DND-41 (cell line): ENCODE results near the gene CMBL.

Experiments used
- ATAC-seq: fragments of 200-7000 bp; cut with Tn5 transposase; 3 replicates; pipeline ENCODE4 v1.9.1; 2021; ENCODE audit warnings: low read depth; ENCODE audit not compliant: insufficient read depth
- DNase-seq: peaks from one replicate; pipeline ENCODE4 v3.0.0-alpha.2; 2020
- H2AFZ ChIP-seq: 2 replicates; pipeline ENCODE4 v1.6.0; 2012; ENCODE audit warnings: low read depth, low read length
- H3K27ac ChIP-seq: 2 replicates; pipeline ENCODE4 v1.5.1; 2012; ENCODE audit warnings: low read length, inconsistent platforms
- H3K27me3 ChIP-seq: fragments of 200-600 bp; sonication (generic); 2 replicates; pipeline ENCODE4 v1.6.0; 2012; ENCODE audit warnings: low read length, mild to moderate bottlenecking, inconsistent platforms; ENCODE audit not compliant: insufficient read depth, poor library complexity
- H3K36me3 ChIP-seq: 2 replicates; pipeline ENCODE4 v1.5.1; 2012; ENCODE audit warnings: low read length, inconsistent platforms; ENCODE audit not compliant: insufficient read depth
- H3K4me1 ChIP-seq: 2 replicates; pipeline ENCODE4 v1.5.1; 2012; ENCODE audit warnings: mild to moderate bottlenecking, low read length; ENCODE audit not compliant: insufficient read depth
- H3K4me2 ChIP-seq: 2 replicates; pipeline ENCODE4 v1.6.0; 2012; ENCODE audit warnings: mild to moderate bottlenecking, moderate library complexity, low read length, inconsistent platforms; ENCODE audit not compliant: insufficient read depth
- H3K4me3 ChIP-seq, 2 experiments: fragments of 200-600 bp in 1 of 2; shearing (Covaris generic) in 1 of 2; 2 replicates each; pipeline ENCODE4 v1.5.1; 2012 to 2016; ENCODE audit warnings: inconsistent platforms in 2 of 2, low read length in 2 of 2, mild to moderate bottlenecking in 2 of 2, low read depth in 1 of 2, moderate library complexity in 1 of 2
- H3K79me2 ChIP-seq: 2 replicates; pipeline ENCODE4 v1.6.0; 2012; ENCODE audit warnings: low read length, inconsistent platforms; ENCODE audit not compliant: insufficient read depth
- H3K9ac ChIP-seq: 2 replicates; pipeline ENCODE4 v1.6.0; 2012; ENCODE audit warnings: low read depth, mild to moderate bottlenecking, inconsistent platforms, low read length, moderate library complexity
- H3K9me3 ChIP-seq: 2 replicates; pipeline ENCODE4 v1.5.1; 2012; ENCODE audit warnings: low read length, moderate library complexity, mild to moderate bottlenecking, inconsistent platforms; ENCODE audit not compliant: insufficient read depth, severe bottlenecking
- H4K20me1 ChIP-seq: 2 replicates; pipeline ENCODE4 v1.6.0; 2012; ENCODE audit warnings: low read length; ENCODE audit not compliant: insufficient read depth
- CTCF ChIP-seq: IDR thresholded peaks from 2 replicates; pipeline ENCODE4 v1.5.1; 2012; ENCODE audit warnings: borderline replicate concordance, low read length, moderate library complexity, mild to moderate bottlenecking; ENCODE audit not compliant: poor library complexity, severe bottlenecking; ENCODE audit errors: extremely low read depth
- EZH2 ChIP-seq: IDR thresholded peaks from 3 replicates; pipeline ENCODE4 v1.6.1; 2012; ENCODE audit warnings: borderline replicate concordance, low read depth, mild to moderate bottlenecking, moderate library complexity, low read length, inconsistent platforms; ENCODE audit not compliant: severe bottlenecking

CMBL gene

DNA sequence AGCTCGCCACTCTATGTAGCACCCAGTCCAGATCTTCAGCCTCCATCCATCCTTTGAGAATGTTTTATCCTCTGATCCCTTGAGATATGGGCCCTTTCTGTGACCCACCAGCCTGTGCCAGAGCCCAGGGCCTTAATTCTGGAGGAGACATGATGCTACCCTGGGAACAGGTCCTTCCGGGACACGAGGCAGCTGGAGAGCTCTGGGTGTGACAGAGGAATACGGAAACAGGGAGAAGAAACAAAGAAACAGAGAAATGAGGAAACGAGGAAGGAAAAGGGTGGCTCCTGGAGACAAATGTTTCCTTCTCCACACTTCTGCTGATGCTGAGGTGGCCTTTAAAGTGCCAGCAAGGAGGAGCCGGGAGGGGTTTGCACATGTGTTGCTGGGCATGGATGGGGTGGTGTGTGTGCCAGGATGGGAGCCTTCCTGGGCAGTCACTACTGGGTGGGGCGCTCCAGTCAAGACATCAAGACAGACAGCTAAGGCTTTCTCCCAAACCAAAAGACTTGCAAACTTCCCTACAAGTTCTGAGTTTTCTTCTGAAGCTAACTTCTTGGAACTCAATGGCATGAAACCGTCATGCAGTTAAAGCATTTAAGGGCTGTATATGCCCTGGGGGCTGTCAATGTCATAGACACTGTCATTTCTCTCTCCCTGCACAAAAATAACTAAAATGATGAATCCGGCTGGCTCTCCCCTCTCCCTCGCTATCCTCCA is 23.0 kb upstream of the CMBL start:
- Histone ChIP-seq H3K36me3 (no peaks in the 10 kb centered on the region), H3K9me3 (no peaks in the 10 kb centered on the region), H3K4me2 (no peak overlapping the region), H3K9ac (no peak overlapping the region), H3K4me1 (no peaks in the 10 kb centered on the region), H4K20me1 (no peaks in the 10 kb centered on the region), H3K4me3 (no peak overlapping the region), H3K79me2 (no peaks in the 10 kb centered on the region), H3K27me3 (no peaks in the 10 kb centered on the region), H2AFZ (no peak overlapping the region), H3K27ac (no peak overlapping the region)
- DNase-seq (no peak), ATAC-seq (no peak)
- TF ChIP-seq EZH2 (no peak), CTCF (no peak)

- H3K4me3 ChIP-seq, result no peak overlapping the region
- no peaks in the 10 kb centered on the region for H3K27me3 ChIP-seq
- H3K79me2 ChIP-seq, result no peaks in the 10 kb centered on the region
- no peak overlapping the region for H3K9ac ChIP-seq
- H2AFZ ChIP-seq, result no peak overlapping the region
- no peak for ATAC-seq
- H3K4me1 ChIP-seq, result no peaks in the 10 kb centered on the region
- no peak for DNase-seq
- no peaks in the 10 kb centered on the region for H4K20me1 ChIP-seq
- no peak overlapping the region for H3K4me2 ChIP-seq
- no peaks in the 10 kb centered on the region for H3K9me3 ChIP-seq
- H3K36me3 ChIP-seq, result no peaks in the 10 kb centered on the region
- no peak for TF ChIP-seq CTCF
- no peak overlapping the region for H3K27ac ChIP-seq
Measured at GRCh38 chr5:10329820-10330481, 22.2 kb upstream of the CMBL start.

DNA sequence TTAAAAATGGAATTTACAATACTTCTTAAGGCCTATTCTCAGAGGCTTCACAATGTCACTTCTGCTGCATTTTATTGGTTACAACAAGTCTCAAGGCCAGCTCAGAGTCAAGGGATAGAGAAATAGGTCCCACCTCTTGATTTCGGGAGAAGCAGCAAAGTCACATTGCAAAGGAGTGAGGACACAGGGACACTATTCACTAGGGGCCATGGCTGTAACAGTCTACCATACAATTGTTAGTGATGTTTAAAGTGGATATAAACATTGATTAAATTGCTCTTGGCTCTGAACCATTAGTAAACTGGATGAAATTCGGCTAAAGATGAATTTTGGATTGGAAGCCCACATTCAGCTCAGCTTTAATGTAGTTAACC is 21.7 kb upstream of the CMBL start:
- Histone ChIP-seq H3K4me1 (no peaks in the 10 kb centered on the region), H3K4me2 (no peak overlapping the region), H3K9me3 (no peaks in the 10 kb centered on the region), H3K9ac (no peak overlapping the region), H2AFZ (no peak overlapping the region), H3K4me3 (no peak overlapping the region), H3K36me3 (no peaks in the 10 kb centered on the region), H3K27ac (no peak overlapping the region), H3K79me2 (no peaks in the 10 kb centered on the region), H3K27me3 (no peaks in the 10 kb centered on the region), H4K20me1 (no peaks in the 10 kb centered on the region)
- TF ChIP-seq CTCF (no peak), EZH2 (no peak)
- ATAC-seq (no peak), DNase-seq (no peak)

DNA sequence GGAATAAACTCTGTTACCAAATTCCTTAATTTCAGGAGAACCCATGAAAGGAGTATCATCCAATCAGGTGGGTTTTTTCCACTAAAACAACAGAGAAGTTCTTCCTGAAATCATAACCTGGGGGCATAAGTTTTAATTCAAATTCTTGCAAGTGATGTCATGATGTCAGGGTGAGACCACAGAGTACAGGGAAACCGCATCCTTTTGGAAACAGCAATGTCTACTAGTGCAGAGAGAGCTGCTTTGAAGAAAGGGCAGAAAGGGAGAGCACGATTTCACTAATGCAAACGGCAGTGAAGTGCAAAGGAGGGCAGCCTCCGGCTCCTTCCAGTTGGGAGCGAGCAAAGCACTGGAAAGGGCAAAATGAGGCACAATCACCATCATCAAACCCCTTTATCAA is 20.6 kb upstream of the CMBL start:
- Histone ChIP-seq H3K27ac (no peak overlapping the region), H3K36me3 (no peaks in the 10 kb centered on the region), H3K9ac (no peak overlapping the region), H3K4me1 (no peaks in the 10 kb centered on the region), H3K9me3 (no peaks in the 10 kb centered on the region), H2AFZ (no peak overlapping the region), H3K27me3 (no peaks in the 10 kb centered on the region), H3K79me2 (no peaks in the 10 kb centered on the region), H3K4me2 (no peak overlapping the region), H3K4me3 (no peak overlapping the region), H4K20me1 (no peaks in the 10 kb centered on the region)
- DNase-seq (no peak), ATAC-seq (peak; percentile 73)
- TF ChIP-seq EZH2 (no peak), CTCF (no peak)
